Trophoblast cell (in vitro differentiated cells and primary cell): ENCODE results near the gene PARP1.

Experiments
- DNase-seq, 2 donors: peaks; one replicate each; pipeline ENCODE4 v3.0.0-alpha.2; 2016
- H2AFZ ChIP-seq: 2 replicates; pipeline ENCODE4 v1.6.1; 2013; ENCODE audit warnings: low read length, moderate library complexity, mild to moderate bottlenecking; ENCODE audit not compliant: insufficient read depth, poor library complexity
- H2AK5ac ChIP-seq: 2 replicates; pipeline ENCODE4 v1.6.1; 2013; ENCODE audit warnings: mild to moderate bottlenecking, low read length
- H2BK120ac ChIP-seq: 2 replicates; pipeline ENCODE4 v1.6.1; 2013; ENCODE audit warnings: low read length, mild to moderate bottlenecking, moderate library complexity; ENCODE audit not compliant: insufficient read depth, poor library complexity
- H2BK12ac ChIP-seq: 2 replicates; pipeline ENCODE4 v1.6.1; 2013; ENCODE audit warnings: mild to moderate bottlenecking, low read length, moderate library complexity
- H2BK5ac ChIP-seq: 2 replicates; pipeline ENCODE4 v1.6.1; 2013; ENCODE audit warnings: low read length, low read depth, moderate library complexity, mild to moderate bottlenecking; ENCODE audit not compliant: poor library complexity
- H3K14ac ChIP-seq: 2 replicates; pipeline ENCODE4 v1.6.1; 2013; ENCODE audit warnings: mild to moderate bottlenecking, low read length
- H3K18ac ChIP-seq: 2 replicates; pipeline ENCODE4 v1.6.1; 2013; ENCODE audit warnings: mild to moderate bottlenecking, low read length
- H3K23ac ChIP-seq: 2 replicates; pipeline ENCODE4 v1.6.1; 2013; ENCODE audit warnings: low read length
- H3K27ac ChIP-seq: 2 replicates; pipeline ENCODE4 v1.5.1; 2013; ENCODE audit warnings: low read depth, mild to moderate bottlenecking, inconsistent platforms, low read length, moderate library complexity
- H3K27me3 ChIP-seq: 2 replicates; pipeline ENCODE4 v1.6.1; 2013; ENCODE audit warnings: inconsistent platforms, mild to moderate bottlenecking, low read length, moderate library complexity; ENCODE audit not compliant: insufficient read depth
- H3K36me3 ChIP-seq, 2 experiments: 1 replicate in 1 of 2; 2 replicates in 1 of 2; pipeline ENCODE4 v1.6.1; 2013; ENCODE audit warnings: low read length in 2 of 2, mild to moderate bottlenecking in 2 of 2, moderate library complexity in 1 of 2; ENCODE audit not compliant: insufficient read depth in 2 of 2, control insufficient read depth in 1 of 2
- H3K4ac ChIP-seq: 2 replicates; pipeline ENCODE4 v1.6.1; 2013; ENCODE audit warnings: low read depth, mild to moderate bottlenecking, low read length, moderate library complexity
- H3K4me1 ChIP-seq, 2 experiments: 1 replicate in 1 of 2; 2 replicates in 1 of 2; pipeline ENCODE4 v1.6.1; 2013; ENCODE audit warnings: low read length in 2 of 2, mild to moderate bottlenecking in 2 of 2, moderate library complexity in 1 of 2; ENCODE audit not compliant: insufficient read depth in 2 of 2, control insufficient read depth in 1 of 2
- H3K4me2 ChIP-seq: 2 replicates; pipeline ENCODE4 v1.6.1; 2013; ENCODE audit warnings: inconsistent platforms, mild to moderate bottlenecking, low read length, moderate library complexity
- H3K4me3 ChIP-seq: 2 replicates; pipeline ENCODE4 v1.5.1; 2013; ENCODE audit warnings: mild to moderate bottlenecking, low read depth, low read length, inconsistent platforms
- H3K79me1 ChIP-seq: one replicate; pipeline ENCODE4 v1.6.1; 2013; ENCODE audit warnings: low read length
- H3K79me2 ChIP-seq: 2 replicates; pipeline ENCODE4 v1.6.1; 2013; ENCODE audit warnings: low read length, mild to moderate bottlenecking; ENCODE audit not compliant: control insufficient read depth, insufficient read depth, poor library complexity
- H3K9ac ChIP-seq: 2 replicates; pipeline ENCODE4 v1.6.1; 2013; ENCODE audit warnings: mild to moderate bottlenecking, low read length
- H3K9me3 ChIP-seq: 2 replicates; pipeline ENCODE4 v1.6.1; 2013; ENCODE audit warnings: low read depth, mild to moderate bottlenecking, control low read depth, inconsistent platforms, low read length; ENCODE audit not compliant: insufficient read depth
- H4K12ac ChIP-seq: 2 replicates; pipeline ENCODE4 v1.6.1; 2013; ENCODE audit warnings: low read depth, mild to moderate bottlenecking, low read length, moderate library complexity
- H4K8ac ChIP-seq: 2 replicates; pipeline ENCODE4 v1.6.1; 2013; ENCODE audit warnings: low read depth, mild to moderate bottlenecking, low read length, moderate library complexity
- H4K91ac ChIP-seq: one replicate; pipeline ENCODE4 v1.6.1; 2013; ENCODE audit warnings: low read depth, mild to moderate bottlenecking, low read length, moderate library complexity
- WGBS: extraction: QIAGEN DNeasy Blood & Tissue Kit; methylation state at CpG from one replicate; pipeline ENCODE4 v1.1.7; 2013; ENCODE audit warnings: missing lambda C conversion rate; ENCODE audit not compliant: insufficient read length, insufficient coverage; ENCODE audit errors: extremely low coverage; 5-methylcytosine and 5-hydroxymethylcytosine counted together

Gene PARP1

DNA sequence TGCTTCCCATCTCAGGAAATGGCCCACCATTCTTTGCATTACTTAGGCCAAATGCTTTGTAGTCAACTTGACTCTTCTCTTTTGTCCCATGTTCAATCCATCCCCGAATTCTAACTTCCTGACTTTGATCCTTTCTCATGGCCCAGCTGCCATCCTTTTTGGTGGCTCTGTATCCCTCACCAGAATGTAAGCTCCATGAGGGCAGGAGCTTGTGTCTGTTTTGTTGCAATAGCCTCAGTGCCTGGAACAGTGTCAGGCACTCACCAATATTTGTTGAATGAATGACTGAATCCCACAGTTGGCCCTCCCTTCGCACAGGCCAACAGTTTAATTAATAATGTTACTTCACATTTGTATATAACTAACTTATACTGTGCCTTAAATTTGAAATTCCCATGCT lies 3.1 kb upstream of the PARP1 start:
- Histone ChIP-seq H3K9ac (no peak overlapping the region), H3K4me3 (no peak overlapping the region), H3K23ac (no peak overlapping the region), H4K12ac (no peak overlapping the region), H3K79me2 (peaks cover 4% of the 10 kb centered on the region), H3K4me1 (peaks cover 6 to 9% of the 10 kb centered on the region in 2 experiments), H3K9me3 (no peaks in the 10 kb centered on the region), H3K4me2 (no peak overlapping the region), H3K18ac (no peak overlapping the region), H2BK12ac (no peak overlapping the region), H3K36me3 (no peaks in the 10 kb centered on the region), H3K27ac (no peak overlapping the region), H4K8ac (no peak overlapping the region), H2BK5ac (no peak overlapping the region), H3K79me1 (peaks cover 9% of the 10 kb centered on the region), H3K14ac (no peak overlapping the region), H2AFZ (no peak overlapping the region), H4K91ac (no peak overlapping the region), H3K27me3 (no peaks in the 10 kb centered on the region), H2AK5ac (no peak overlapping the region), H3K4ac (no peak overlapping the region), H2BK120ac (no peak overlapping the region)
- DNase-seq: no peak
- WGBS: no CpG with 5 or more reads among the region's 2 CpGs

DNA sequence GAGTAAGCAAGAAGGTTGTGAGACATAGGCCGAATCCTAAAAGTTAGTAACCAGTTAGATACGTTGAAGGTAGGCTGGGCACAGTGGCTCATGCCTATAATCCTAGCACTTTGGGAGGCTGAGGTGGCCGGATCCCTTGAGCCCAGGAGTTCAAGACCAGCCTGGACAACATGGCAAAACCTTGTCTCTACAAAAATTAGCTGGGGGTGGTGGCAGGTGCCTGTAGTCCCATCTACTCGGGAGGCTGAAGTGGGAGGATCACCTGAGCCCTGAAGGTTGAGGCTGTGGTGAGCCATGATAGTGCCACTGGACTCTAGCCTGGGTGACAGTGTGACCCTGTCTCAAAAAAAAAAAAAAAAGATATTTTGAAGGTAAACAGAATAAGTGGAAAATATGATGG lies 1.5 kb upstream of the PARP1 start:
- H2AK5ac ChIP-seq: no peak overlapping the region
- no peaks in the 10 kb centered on the region for H3K9me3 ChIP-seq

DNA sequence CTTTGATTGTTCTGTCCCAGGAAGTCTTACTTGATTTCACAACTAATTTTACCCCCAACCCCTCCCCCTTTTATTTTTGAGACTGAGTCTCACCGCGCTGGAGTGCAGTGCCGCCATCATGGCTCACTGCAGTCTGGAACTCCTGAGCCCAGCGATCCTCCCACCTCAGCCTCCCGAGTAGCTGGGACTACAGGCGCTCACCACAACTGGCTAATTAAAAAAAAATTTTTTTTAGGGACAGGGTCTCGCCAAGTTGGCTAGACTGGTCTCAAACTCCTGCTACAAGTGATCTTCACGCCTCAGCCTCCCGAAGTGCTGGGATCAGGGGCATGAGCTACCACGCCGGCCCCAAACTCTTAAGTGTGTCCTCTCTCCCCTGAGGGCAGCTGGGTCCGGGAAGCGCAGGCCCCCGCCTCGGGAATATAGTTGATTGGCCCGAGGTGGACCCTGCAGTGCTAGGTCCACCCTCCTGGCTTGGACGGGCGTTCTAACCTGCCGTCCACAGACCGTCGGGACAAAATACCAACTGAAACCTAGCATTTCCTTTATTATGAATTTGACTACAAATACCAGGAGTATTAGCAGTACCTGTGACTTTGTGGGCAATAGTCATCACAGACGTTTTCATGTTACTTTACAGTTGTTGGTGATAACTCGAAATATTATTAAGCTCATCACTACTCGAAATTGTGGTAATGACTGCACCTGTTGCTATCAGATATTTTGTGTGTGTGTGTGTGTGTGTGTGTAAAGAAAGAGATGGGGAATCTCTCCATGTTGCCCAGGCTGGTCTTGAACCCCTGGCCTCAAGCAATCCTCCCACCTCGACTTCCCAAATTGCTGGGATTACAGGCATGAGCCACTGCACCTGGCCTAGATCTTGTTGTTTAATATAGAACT lies 642 bp upstream of the PARP1 start:
- no peaks in the 10 kb centered on the region for H3K36me3 ChIP-seq
- peak overlapping the region; percentile 50 for H4K91ac ChIP-seq
- peak overlapping the region; percentile 32 for H3K14ac ChIP-seq
- peak overlapping the region; percentile 91 for H4K12ac ChIP-seq
- H3K4ac ChIP-seq: no peak overlapping the region
- no peak for DNase-seq
- H3K27me3 ChIP-seq: no peaks in the 10 kb centered on the region
- H3K23ac ChIP-seq: no peak overlapping the region
- H3K4me3 ChIP-seq: no peak overlapping the region
- H3K79me2 ChIP-seq: peaks cover 4% of the 10 kb centered on the region
- peak overlapping the region; percentile 76 for H2AK5ac ChIP-seq
- H3K9me3 ChIP-seq: no peaks in the 10 kb centered on the region
- H3K4me2 ChIP-seq: peak overlapping the region; percentile 47
- peak overlapping the region; percentile 58 for H2BK12ac ChIP-seq
- H3K9ac ChIP-seq: no peak overlapping the region
- H4K8ac ChIP-seq: peak overlapping the region; percentile 70
- peaks cover 20 to 26% of the 10 kb centered on the region in 2 experiments for H3K4me1 ChIP-seq
- WGBS: no CpG with 5 or more reads among the region's 25 CpGs
- no peak overlapping the region for H2BK5ac ChIP-seq
- H2BK120ac ChIP-seq: peak overlapping the region; percentile 68
- peaks cover 9% of the 10 kb centered on the region for H3K79me1 ChIP-seq
- peak overlapping the region; percentile 4 for H3K27ac ChIP-seq
- peak overlapping the region; percentile 56 for H2AFZ ChIP-seq
- peak overlapping the region; percentile 77 for H3K18ac ChIP-seq

More for the DNA sequence above, 1.5 kb upstream of the PARP1 start:
- Histone ChIP-seq H3K9ac (no peak overlapping the region), H4K8ac (no peak overlapping the region), H3K36me3 (no peaks in the 10 kb centered on the region), H4K91ac (no peak overlapping the region), H2AFZ (no peak overlapping the region), H2BK120ac (no peak overlapping the region), H2BK5ac (no peak overlapping the region), H3K4ac (no peak overlapping the region), H3K18ac (no peak overlapping the region), H4K12ac (no peak overlapping the region), H3K27me3 (no peaks in the 10 kb centered on the region), H2BK12ac (no peak overlapping the region), H3K79me1 (peaks cover 9% of the 10 kb centered on the region), H3K4me2 (no peak overlapping the region), H3K14ac (no peak overlapping the region), H3K4me3 (no peak overlapping the region), H3K27ac (no peak overlapping the region), H3K79me2 (peaks cover 4% of the 10 kb centered on the region), H3K4me1 (peaks cover 17 to 19% of the 10 kb centered on the region in 2 experiments), H3K23ac (no peak overlapping the region)
- DNase-seq: no peak
- no CpG with 5 or more reads among the region's 4 CpGs for WGBS

DNA sequence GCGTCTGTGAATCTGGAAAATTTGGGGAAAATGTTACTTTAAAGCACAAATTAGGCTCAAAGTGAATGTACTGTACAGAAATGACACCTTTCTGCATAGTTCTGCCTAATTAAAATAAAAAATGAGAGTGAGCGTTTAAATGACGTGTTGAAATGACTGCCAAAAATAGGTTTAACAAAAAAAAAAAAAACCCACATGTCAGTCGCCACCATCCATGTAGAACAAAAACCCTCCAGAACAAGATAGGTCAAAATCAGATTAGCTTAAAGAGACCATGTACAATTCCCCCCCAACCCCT lies 745 bp downstream of the PARP1 start:
- H3K9ac ChIP-seq: peak overlapping the region; percentile 34
- H3K27me3 ChIP-seq: no peaks in the 10 kb centered on the region
- H3K27ac ChIP-seq: peak overlapping the region; percentile 70
- no peak overlapping the region for H3K23ac ChIP-seq
- H3K4ac ChIP-seq: no peak overlapping the region
- no peak overlapping the region for H2BK120ac ChIP-seq
- H3K18ac ChIP-seq: no peak overlapping the region
- H3K4me2 ChIP-seq: peak overlapping the region; percentile 89
- H2AK5ac ChIP-seq: no peak overlapping the region
- peaks cover 9% of the 10 kb centered on the region for H3K79me1 ChIP-seq
- H2BK5ac ChIP-seq: no peak overlapping the region
- H2AFZ ChIP-seq: peak overlapping the region; percentile 87
- DNase-seq: peak in 1 of 2 donors; percentile 36
- H3K9me3 ChIP-seq: no peaks in the 10 kb centered on the region
- H3K14ac ChIP-seq: no peak overlapping the region
- H4K91ac ChIP-seq: no peak overlapping the region
- H2BK12ac ChIP-seq: no peak overlapping the region
- WGBS: no CpG with 5 or more reads among the region's 4 CpGs
- peaks cover 6% of the 10 kb centered on the region for H3K79me2 ChIP-seq
- peaks cover under 1 to 2% of the 10 kb centered on the region in 2 experiments for H3K36me3 ChIP-seq
- peaks cover 20 to 26% of the 10 kb centered on the region in 2 experiments for H3K4me1 ChIP-seq
- H4K12ac ChIP-seq: no peak overlapping the region
- no peak overlapping the region for H4K8ac ChIP-seq
- peak overlapping the region; percentile 97 for H3K4me3 ChIP-seq
